T follicular helper cell (primary cell): ENCODE results near the gene DOK7.

Experiments
- DNase-seq: peaks from one replicate; pipeline ENCODE4 v3.0.0-alpha.2; 2020; ENCODE audit warnings: low read depth

DOK7 gene

DNA sequence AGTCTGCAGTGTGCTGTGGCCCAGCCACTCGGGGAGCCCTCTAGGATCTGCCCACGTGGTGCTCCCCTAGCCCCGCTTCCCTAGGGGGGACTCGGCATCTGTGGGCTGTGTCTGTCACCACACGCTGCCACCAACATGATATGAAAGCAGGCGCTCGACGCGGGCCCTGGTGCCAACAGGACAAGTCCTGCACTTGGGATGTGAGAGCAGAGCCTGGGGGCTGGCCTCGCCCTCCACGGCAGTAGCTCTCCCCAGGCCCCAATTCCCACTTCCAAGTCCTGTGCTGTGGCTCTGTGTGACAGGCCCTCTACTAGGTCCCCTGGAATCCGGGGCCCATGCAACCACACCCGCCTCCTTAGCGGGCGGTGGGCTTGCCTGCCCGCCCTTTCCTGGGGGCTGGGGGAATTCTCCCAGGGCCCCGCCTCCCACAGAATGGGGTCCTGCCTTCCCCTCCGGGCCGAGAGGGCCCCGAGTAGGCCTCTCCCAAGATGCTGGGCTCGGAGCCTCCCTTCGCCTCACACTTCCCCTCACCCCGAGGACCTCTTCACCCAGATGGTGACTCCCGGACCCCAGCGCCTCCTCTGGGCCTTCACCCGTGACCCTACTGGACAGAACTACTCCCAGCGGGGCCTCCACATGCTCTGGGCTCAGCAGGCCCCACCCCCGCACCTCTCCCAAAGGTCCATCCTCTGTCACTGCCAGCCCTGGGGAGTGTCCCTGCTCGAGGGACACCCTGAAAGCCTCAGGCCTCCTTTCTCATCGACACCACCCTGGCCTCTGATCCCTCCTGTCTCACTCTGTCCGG, 57.9 kb downstream of the DOK7 start:
- no peak for DNase-seq

DNA sequence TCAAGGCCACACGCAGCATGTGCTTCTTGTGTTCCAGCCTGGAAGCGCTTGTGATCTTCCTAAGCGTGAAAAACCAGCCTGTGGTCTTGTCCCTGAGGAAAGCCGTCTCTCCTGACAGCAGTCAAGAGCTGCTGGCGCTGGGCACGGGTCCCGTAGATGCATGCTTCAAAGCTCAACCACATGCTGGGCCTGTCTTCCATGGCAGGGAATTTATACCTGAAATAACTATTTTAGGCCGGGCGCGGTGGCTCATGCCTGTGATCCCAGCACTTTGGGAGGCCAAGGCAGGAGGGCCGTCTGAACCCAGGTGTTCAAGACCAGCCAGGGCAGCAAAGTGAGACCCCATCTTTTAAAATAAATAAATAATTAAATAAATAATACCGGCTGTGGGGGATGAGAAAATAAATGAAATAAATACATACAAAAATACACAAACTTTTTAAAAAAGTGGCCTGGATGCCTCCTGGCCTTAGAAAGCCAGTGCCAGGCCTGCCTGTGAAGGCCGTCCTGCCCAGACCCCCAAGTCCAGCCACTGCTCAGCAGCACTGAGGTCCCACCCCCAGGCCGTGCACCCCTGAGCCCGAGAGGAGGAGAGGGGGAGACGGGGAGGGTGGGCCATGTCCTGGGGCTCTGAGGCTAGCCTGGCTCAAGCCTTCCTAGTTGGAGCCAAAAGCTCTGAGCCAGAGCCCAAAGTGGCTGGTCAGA, 58.7 kb downstream of the DOK7 start:
- DNase-seq = no peak

DNA sequence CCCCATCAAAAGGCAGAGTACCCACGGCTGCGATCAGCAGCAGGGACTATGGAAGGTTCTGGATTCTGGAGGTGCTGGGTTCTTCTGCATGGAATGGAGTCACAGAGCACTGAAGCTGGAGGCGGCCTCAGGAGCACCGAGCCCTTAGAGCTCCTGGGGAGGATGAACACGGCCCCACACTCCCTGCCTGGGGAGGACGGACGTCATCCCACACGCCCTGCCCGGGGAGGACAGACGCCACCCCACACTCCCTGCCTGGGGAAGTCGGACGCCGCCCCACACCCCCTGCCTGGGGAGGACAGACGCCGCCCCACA, 59.2 kb downstream of the DOK7 start:
- DNase-seq = no peak

DNA sequence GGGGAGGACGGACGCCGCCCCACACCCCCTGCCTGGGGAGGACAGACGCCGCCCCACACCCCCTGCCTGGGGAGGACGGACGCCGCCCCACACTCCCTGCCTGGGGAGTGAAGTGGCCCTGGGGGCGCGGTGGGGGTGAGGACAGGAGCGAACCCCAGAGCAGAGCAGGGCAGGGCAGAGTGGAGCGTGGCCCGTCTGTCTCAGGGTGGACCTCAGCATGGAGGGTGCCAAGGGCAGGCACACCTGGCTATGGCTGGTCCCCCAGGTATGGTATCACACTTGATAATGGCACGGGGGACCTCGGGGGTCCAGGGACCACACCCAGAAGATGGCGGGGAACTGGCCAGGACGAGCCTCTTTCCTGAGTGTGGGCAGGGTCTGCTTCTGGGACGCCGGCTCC, 59.5 kb downstream of the DOK7 start:
- no peak for DNase-seq

DNA sequence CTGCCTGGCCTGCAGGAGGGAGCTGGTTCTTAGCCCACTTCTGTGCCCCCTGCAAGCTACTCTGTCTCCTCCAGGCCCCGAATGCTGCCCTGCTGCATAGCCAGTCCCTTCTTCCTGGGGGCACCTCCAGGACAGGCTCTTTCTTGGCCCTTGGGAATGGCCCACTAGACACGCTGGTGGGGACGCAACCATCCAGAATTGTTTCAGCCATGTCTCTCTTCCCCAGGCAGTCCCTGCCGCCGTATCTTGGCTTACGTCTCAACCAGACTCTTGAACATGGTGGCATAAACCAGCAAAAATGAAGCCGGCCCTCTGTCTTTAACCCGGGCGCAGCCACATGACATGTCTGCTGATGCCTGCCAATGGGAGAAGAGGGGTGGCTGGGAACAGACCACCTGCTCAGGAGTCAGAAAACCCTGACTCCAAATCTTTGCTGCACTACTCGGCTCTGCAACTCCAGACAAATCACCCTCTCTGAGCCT, 60.1 kb downstream of the DOK7 start:
- DNase-seq = no peak

DNA sequence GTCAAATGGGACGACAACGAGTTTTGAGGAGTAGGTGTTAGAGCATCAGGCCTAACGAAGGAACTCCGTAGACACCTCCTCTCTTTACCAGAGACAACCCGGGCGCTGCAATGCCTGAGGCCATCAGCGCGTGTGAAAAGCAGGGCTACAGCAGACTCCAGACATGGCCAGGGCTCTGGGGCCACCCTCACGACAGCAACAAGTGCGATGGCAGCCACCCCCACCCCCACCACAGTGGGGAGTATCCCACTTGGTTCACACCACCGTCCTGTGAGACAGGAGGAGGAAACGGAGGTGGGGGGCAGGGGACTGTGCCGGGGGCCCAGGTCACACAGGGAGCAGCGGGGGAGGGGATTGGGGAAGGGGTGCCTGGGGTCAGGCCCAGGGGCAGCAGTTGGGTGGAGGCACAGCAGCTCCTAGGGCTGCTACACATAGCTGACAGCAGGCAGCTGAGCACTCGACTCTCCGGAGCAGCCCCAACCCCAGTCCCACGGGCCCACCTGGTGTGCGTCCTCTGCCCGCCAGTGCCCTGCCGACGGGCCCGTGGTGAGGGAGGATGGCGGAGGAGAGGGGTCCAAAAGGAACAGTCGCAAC, 60.6 kb downstream of the DOK7 start:
- no peak for DNase-seq

DNA sequence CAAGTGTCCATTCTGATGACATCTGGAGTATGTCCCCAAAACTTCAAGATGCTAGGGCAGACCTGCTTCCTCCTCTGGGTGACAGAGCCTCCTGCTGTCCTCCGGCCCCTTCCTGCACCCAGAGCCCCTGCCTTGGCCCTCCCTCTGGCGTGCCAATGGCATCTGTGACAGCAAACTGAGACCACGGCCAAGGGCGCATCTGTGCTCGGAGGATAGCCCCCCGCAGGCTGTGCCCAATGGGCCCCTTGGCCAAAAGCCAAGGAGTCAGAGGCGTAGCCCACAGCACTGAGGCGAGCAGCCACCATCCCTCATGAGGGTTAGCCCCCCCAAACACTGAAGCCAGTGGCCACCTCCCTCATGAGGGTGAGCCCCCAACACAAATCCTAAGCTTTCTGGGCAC, 61.2 kb downstream of the DOK7 start:
- no peak for DNase-seq

DNA sequence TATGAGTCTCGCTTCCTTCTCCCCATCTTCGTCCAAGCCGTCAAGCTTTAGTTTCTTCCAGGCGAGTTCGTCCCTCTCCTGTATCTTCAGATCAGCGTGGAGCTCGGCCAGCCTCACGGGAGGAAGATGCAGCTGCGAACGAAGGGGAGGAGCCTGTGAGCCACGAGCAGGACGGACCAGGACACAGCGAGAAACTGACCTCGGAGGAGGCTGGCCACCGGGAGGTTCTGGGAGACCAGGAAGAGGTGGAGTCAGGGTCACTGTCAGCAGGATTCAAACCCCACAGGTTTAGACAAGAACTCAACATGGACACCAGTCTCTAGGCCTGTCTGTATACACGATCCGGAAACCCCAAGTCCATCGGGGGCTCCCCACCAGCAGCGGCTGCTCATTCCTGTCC, 61.8 kb downstream of the DOK7 start:
- DNase-seq = no peak

DNA sequence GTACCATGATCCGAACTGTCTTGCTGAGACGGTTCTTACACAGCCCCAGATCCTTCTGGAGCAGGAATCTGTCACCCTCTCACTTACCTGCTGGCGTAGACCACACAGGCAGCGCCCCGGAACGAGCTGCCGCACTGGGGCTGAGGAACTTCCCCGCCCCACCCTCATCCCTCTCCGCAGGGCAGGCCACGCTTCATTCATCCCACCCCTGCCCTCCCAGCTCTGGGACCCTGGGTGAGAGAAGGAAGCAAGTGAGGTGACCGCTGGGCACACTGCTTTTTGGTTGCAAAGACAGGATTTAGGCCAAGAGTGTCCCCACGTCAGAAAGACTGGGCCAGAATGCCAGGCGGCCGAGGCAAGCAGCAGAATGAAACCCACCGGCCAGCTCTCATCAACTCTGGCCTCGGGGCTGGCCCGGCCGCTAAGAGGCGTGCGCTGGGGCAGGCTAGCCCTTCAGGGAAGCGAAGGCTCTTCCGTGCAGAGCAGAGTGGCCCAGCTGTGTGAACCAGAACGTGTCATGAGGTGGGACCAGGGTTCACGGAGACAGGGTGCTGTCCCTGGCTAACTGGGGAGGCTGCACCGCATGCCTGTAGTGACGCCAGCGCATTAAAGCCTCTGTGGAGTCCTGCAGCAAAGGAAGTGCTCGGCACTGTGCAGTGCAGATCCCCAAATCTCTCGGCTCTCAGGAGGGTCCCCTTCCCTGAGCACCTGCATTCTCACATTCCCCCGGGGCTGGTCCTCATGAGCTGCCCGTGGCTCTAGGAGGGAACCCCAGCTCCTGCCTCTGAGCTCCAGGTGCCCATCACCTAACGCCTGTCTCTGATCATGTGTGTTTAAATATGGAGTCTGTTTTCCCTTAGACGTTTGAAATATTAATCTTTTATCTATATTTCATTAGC, 62.7 kb downstream of the DOK7 start:
- DNase-seq = no peak

DNA sequence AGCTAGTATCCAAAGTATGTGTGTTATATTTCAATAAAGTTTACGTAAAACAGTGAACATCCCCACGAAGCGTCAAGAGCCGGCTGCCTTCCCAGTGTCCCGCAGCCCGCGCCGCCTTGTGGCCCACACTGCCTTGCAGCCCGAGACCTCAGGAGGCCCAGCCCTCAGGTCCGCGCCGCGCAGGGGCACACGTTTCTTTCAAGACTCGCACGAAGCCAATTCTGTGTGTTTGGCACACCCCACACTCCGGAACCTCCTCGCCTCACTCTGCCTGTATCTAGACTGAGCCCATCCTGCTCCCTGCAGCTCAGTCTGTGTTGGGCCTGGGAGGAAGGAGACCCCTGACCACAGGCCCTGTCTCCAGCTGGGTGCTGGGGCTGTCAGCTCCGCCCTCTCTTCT, 63.4 kb downstream of the DOK7 start:
- no peak for DNase-seq

DNA sequence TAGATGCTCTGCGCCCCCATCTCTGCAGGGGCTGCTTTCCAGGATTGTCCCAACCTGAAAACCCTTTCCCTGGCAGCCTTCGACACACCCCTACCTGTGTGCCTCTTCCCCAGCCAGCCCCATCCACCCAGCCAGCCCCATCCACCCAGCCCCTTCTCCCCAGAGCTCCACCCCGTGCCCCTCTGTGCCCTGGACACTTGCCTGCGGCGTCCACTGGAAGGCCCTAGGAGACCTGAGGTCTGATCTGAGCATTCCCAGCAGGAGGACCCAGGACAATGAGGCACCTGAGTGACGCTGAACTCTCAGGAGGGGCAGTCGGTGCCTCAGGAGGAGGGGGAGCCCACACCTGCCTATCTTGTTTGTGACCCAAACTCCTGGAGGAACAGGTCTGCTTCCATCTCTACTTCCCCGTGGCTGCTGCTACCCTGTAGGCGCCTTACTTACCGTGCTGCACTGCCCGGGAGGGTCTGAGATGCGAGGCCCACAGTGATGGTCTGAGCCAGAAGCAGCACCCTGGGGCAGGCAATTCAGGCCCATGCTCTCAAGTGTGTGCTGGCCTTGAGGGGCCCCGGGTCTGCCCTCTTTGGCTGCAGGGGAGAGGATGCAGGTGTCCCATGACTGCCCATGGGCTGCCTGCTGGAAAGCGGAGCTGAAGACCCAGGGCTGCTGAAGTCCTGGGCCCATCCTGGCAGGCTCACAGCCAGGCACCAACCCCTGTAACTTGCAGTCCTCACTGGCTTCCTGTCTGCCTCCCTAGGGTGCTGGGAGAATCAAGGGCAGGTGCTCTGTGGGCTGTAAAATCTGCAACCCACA, 64.2 kb downstream of the DOK7 start:
- no peak for DNase-seq

DNA sequence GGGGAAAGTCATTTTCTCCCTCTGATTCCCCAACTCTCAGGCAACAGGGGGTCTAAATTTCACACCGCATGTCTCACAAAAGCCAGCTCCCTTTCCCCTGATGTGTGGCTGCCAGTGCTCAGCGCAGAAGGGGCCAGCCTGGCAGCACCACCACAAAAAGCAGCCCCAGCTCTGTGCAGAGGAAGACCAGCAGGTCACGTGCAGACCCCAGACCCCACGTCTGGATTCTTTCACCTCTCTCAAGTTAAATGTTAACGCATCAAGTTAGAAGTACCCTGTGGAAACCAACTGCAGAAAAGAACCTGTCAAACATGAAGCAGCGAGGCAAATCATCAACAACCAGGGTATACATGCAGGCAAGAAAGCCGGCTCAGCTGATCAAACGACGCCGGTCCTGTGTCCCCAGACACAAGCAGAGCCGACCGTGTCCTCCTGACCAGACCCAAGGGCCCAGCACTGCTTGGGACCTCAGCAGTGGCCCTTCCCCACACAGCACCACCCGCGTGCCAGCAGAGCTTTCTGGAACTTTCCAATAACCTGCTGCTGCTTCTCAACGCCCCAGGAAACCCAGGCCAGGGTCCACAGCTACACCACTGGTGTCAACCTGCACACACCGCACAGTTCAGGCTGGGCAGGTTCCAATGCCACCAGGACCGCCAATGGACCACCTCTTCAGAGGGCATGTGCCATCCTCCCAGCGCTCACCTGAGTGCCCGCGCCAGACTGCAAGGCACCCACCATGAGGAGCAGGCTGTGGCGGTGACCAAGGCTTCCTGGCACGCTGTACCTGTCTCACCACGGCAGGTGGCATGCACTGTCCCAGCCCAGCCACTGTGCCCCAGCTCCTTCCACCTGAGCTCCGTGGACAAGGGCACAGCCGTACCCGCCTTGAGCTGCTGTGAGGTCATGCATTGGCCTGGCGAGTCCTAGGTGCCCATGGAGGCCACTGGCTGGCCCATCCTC, 65.1 kb downstream of the DOK7 start:
- DNase-seq = no peak

DNA sequence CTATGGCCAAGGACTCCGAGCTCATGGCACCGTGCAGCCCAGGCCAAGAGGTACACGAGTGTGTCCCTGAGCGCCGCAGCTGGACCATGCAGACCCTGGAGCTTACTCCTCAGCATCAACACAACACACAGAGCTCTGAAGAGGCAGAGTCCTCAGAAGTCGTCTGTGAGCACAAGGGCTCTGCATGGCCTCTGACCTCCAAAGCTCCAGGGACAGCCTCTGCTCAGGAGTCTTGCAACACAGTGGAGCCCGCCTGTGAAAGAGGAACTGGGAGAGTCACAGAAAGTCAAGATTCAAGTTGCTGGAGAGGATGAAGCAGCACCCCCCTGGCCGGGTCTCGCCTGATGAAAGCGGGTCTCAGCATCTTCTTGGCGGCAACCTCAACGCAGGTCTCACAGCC, 66.3 kb downstream of the DOK7 start:
- DNase-seq = no peak

DNA sequence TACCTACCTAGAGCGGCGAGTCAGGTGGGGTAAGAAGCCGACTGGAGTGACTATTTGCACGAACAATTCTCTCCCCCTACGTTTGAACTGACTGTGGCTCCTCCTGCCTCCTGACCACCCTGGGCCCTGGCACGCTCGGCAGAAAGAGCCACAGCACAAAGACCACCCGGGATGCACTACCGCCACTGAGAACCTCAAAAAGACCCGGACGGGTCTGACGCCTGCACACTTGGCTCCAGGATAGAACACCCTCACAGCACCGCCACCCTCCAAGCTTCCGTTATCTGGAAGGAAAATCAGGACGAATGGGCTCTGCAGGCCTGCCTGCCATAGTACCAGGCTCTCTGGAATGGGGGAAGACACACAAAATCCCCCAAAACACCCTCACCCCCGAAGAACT, 66.9 kb downstream of the DOK7 start:
- DNase-seq = no peak

DNA sequence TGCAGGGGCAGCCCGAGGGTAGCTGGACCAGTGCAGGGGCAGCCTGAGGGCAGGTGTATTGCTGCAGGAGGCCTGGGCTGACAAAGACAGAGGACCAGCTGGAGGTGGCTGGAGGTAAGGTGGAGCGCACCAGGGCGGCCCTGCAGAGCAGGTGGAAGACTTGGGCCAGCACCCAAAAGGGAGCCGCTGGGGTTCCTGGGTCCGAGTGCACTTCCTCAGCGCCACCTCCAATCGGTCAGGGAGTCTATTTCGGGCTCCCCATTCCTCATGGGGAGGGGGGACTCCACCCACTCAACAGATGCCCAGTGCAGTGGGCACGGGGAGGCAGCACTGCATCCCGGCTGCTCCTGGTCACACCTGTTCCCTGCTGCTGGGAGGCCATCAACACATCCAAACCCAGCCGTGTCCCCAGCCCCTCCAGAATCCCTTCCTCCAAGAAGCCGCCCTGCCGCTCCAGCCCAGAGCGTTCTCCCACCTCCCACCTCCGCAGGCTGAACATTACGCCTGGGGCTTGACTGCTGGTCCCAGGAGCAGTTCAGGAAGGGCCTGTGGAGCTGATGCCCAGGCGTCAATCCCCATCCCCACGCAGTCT, 67.7 kb downstream of the DOK7 start:
- no peak for DNase-seq

DNA sequence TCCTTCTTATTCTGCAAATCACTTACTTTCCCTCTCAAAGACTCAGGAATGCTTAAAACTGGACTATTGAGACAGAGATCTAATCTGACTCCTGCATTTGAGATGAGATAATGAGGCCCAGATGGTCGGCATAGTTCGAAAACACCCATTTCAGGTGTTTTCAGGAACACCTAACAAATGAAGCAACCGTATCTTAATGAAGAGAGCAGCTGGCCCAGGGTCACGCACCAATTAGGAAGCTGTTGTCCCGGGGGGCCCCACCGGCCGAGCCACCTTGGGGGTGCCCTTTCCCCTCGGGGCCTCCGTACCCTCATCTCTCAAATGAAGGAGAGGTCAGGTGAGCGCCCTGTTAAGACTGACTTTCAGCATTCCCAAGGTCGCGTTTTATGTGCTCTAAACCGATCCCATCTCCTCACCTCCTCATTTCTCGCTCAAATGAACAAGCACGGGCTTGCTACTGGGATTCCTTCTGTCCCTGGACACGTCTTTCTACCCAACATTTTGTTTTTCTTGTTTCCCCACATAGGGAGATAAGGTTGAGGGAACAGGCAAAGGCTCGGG, 68.3 kb downstream of the DOK7 start:
- no peak for DNase-seq

DNA sequence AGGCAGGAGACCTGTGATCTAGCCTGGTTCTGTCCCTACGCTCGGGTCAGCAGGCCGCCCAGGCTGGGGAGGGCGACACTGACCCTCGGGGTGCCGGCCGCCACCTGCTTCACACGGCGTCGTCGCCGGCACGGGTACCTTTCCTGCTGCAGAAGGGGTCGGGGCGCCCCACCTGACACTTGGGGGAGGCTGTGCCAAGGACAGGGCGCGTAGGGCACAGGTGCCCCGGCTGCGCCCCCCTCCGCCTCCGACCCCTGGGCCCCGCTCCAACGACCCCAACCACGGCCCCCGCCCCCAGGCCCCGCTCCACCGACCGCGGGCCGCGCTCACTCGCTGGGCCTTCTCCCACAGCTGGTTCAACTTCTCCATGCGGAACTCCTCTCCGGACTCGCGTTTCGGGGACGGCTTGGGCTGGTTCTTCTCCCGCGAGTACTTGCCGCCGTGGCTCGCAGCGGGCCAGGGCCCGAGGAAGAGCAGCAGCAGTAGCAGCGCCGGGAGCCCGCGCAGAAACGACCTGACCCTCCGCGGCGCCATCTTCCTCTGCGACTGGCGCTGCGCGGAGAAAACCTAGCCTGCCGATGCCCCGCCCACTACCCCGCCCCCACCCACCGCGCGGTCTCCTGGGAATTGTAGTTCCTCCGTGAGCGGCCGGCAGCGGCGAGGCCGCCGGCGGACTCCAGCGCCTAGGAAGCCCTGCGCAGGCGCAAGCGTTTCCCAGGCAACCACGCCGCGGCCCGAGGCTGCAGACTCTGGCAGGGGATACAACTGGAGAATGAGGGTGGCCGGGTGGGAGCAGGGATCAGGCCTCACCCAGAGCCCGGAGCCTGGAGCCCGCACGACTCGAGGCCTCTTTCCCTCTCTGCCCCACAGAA, 69.0 kb downstream of the DOK7 start, which contains the start of gene LRPAP1:
LRPAP1 (minus strand) TSS at position 544 of the 872 bp plus-strand sequence; CDS start at position 534, 10 bp downstream.
- peak; percentile 64 for DNase-seq

DNA sequence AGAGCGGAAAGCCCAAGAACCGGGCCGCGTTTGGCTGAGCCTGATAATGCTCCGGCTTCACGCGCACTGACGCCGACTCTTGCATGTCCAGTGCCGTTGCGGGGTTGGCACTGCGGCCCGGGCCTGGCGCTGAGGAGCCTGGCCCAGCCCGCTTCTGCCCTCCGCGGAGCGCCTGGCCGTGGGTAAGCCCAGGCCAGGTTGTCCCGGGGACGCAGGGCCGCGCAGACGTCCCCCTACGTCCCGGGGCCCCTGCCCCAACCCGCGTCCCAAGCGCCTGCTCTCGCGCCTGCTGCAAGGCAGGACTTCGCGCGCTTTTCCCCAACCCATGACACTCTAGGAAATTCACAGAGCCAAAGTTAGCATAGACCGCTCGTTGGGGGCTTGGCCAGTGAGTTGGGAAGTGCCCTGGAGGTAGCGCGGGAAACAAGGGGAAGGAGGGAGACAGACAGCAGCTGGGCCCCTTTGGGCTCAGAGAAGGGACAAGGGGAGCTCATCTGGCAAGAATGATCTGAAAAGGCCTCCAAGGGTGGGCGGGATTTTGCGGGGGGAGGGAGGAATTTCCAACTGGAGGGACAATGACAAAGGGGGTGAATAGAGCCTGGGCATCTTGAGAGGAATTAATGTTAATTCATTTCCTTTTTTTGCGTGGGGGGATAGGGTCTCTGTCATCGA, 69.8 kb downstream of the DOK7 start:
- DNase-seq = no peak
